ENCODE results near the gene LRP1B.

GRCh38 chr2:140696449-140696848, 1434.4 kb downstream of the LRP1B start:
- TF ChIP-seq GATA2 (IDR thresholded peaks at IDR 0.05; ENCODE audit: low read depth, low read length) (no peak), GATA3 (IDR thresholded peaks at IDR 0.05; ENCODE audit: low read depth, low read length) (no peak)
